Effector CD8-positive, alpha-beta T cell (primary cell): Measurements from ENCODE around the gene SERTM2.
"Not testable (repeated sequence)": the region's sequence is repeated elsewhere in the genome, so short reads cannot be mapped to it uniquely, and the experiment has no call there.

Source experiments
- DNase-seq: peaks from one replicate; lab custom pipeline; 2025; lab: John Stamatoyannopoulos, UW
- total RNA-seq, 4 experiments: gene quantifications; one replicate each; lab custom pipeline; 2026; lab: John Stamatoyannopoulos, UW

SERTM2 gene
- 0 reads per million in 4 experiments for total RNA-seq

DNA sequence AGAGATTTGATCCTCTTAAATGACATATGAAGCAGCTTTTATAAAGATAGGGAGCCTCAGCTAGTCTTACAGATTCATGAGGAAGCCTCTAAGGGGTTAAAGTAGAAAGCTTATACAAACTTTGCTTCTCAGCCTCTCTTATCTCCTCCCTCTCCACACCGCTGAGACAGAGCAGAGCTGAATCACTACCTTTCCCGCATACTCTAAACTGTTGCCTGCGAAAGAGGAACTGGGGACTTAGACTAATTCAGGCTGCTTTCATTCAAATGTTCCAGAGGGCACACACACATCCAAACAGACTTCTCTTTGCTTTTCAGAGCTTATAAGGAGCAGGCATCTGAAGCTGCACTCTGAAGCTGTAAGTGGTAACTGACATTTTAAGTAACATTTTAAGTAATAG lies at the start of gene SERTM2:
Gene SERTM2 (plus strand): TSS at position 169 of the 400 bp plus-strand sequence. CDS start 7,213 bp downstream, outside the sequence.
- DNase-seq = no peak

DNA sequence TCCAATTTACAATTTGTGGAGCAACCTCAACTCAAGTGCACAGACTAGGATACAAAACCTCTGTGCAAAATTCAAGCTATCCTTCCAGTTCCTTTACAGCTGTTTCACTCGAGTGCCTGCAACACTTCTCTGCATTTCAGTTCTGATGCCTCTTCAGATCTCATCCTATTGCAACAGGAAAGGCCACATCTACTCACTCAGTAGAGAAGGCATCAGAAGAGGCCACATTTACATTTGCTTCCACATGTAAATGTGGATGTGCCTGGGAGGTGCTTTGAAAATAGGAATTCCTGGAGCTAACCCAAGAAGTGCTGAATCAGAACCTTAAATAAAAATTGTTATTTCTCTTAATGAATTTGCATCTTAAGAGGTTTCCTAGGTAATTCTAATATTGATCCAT lies 45.8 kb upstream of the SERTM2 start:
- DNase-seq = no peak

DNA sequence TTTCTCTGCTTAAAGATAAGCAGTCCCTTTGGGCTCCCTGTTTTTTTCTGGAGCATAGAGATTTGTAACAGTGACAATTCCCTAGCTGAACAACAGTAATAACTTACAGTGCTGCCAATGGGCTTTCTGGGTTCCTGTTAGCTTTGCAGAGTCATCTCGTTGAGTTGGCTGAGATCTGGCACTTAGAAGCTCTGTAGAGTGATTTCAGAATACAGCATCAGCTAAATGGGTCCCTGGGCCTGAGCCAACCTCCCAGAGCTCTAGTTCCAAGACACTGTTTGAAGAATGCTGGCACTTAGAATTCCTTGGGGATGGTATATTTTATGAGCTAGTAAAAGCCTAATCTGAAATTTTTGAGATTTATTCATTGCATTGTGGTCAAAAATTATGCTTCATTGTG lies 43.5 kb upstream of the SERTM2 start:
- DNase-seq = no peak

GRCh38 chrX:111470681-111471403 lies 40.6 kb upstream of the SERTM2 start:
- DNase-seq = no peak

GRCh38 chrX:111481896-111482295 lies 29.5 kb upstream of the SERTM2 start:
- DNase-seq = no peak

DNA sequence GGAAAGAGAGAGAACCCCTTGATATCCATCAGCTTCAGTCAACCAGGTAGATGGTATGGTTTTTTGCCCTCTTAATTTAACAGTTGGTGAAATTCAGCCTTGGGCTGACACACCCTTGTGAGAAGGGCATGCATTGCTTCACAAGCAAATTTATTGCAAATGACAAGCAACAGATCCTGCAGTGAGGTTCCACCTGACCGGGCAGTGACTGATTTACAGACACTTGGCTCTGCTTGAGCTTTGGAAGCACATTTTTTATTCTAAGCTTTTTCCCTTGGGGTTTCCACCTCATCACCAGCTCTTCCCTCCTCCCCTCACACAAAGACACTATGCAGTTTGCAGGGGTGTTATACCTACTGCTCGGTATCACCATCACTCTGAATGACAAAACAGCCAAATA lies 28.3 kb upstream of the SERTM2 start:
- DNase-seq = no peak

DNA sequence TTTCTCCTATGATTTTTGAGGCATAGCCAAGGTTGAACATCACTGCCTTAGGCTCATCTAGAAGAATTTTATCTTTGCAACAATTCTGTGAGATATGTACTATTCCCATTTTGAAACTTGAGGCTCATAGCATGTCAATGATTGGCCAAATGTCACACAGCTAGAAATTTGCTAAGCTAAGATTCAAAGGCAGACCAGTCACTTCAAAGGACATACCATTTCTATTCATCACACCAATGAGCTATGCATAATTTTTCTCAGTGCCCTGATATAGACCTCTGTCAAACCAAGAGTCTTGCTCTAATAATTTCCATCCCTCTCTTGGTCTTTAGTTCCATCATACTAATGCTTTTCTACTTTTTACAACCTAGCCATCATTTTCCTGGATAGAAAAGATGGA lies 27.6 kb upstream of the SERTM2 start:
- DNase-seq = no peak

GRCh38 chrX:111490688-111491087 lies 20.8 kb upstream of the SERTM2 start:
- no peak for DNase-seq

DNA sequence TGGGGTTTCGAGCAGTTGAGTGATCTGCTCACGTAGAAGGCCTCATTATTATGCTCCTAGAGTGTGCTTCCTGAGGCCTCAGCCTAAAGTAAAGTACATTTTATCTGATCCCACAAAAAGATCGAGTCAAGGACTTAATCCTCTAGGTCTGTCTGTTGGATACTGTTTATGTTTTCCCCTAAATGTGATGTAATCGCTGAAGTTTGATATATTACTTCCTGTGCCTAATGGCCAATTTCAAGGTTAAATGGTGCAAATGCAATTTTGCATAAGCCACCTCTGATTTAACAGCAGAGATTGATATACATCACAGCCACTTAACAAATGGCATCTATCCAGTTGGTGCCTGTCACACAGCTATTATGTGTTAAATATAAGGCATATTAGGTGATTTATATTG lies 19.4 kb upstream of the SERTM2 start:
- DNase-seq = no peak

DNA sequence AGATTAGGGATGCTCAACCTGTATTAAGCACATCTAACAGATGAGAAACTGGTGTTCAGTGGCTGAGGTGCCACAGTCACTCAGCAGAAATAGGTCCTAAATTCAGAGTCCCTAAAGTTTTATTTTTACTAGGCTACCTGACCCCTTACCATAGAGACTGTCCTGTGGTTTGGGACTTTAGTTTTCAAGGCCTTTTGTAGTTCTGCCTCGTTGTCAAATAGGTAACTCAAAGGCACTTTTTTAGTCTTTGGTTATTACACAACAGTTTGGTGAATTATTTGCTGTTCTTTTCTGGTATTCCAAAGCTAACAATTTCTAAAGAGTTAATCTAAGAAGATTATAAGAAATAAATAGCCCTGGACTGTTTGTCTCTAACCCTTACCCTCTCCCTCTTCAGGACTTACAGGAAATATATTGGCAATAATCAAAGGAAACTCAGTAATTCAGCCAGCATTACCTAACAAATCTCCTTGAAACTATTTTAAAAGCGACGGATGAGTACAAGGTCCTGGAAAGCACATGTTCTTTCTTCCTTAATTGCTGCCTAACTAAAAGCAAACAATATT lies 12.8 kb upstream of the SERTM2 start:
- DNase-seq = no peak

DNA sequence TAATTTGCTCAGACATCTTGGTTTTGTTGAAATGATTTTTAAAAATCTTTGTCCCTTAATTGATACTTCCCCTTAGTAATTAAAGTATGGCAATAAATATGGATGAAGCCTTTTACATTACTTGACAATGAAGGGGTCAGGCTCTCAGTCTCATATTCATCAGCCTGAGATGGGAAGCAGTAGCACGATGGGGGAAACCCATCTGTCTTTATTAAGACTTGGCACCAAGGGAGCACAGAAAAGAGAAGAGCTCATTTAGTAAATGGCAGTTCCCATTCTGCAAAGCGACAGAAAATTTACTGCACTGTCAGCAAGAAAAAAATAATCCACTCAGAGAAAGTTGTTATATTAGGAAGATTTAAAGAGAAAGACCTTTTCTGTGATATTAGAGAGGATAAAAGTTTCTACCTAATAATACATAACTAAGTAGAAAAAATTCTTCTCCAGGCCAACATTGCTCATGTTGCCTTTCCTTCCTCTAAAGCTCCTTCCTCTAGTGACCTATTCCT lies 7.9 kb upstream of the SERTM2 start:
- DNase-seq = no peak

DNA sequence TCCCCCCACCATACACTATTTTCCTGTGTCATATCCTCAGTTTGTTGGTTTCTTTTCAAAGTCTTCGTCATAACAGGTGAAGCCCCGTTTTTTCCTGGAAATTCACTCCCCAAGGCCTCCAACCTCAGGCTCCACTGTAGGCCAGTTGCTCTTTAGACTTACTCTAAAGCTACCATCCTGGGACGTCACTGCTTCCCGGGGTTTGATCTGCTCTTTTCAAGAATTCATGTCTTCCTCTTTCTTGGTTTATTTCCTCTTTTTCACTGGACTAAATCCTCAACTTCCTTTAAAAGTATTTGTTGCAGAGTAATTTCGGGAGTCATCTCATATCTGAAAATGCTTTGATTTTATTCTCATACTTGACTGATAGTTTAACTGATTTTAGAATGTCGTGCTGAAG lies 6.5 kb upstream of the SERTM2 start:
- no peak for DNase-seq

DNA sequence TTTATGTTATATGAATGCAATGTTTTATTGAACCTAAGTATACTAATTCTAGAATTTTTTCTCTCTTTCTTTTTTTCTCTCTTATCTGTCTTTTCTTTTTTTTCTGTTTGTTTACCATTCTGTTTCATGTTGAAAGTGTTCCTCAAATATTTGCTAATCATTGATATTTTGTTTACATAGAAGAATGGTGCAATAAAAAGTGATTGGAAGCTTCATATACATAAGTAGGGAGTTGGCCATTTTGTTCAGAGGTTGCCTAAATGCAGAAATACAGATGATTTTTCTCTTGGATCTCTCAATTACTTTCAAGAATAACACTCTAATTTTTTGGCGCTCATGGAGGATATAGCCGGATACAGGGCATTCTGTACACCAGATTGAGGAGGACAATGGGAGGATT lies 5.7 kb upstream of the SERTM2 start:
- no peak for DNase-seq

GRCh38 chrX:111506826-111507225 lies 4.6 kb upstream of the SERTM2 start:
- DNase-seq = no peak

GRCh38 chrX:111507933-111508332 lies 3.5 kb upstream of the SERTM2 start:
- no peak for DNase-seq

- DNase-seq = no peak
Observed at GRCh38 chrX:111515298-111515697, 3.9 kb downstream of the SERTM2 start.

- no peak for DNase-seq
Observed at GRCh38 chrX:111518667-111519066, 7.2 kb downstream of the SERTM2 start.

GRCh38 chrX:111519215-111519614 lies 7.8 kb downstream of the SERTM2 start:
- no peak for DNase-seq

DNA sequence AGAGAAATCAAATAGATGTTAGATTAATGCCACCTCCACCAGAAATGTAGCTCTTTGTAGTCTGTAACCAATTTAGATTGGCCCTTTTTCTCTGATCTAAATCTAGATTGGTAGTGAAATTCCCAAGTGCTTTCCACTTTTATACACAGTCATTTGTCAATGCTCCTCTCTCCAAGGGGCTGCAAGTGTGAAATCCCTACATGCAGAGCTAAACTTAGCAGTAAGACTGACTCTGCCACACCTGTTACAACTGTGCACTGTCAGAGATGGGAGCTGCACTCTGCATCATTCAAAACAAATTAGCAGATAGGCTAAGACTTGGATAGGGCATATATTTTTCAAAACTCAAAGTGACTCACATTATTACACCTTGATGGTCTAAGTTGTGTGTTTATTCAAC lies 9.1 kb downstream of the SERTM2 start:
- DNase-seq = no peak

DNA sequence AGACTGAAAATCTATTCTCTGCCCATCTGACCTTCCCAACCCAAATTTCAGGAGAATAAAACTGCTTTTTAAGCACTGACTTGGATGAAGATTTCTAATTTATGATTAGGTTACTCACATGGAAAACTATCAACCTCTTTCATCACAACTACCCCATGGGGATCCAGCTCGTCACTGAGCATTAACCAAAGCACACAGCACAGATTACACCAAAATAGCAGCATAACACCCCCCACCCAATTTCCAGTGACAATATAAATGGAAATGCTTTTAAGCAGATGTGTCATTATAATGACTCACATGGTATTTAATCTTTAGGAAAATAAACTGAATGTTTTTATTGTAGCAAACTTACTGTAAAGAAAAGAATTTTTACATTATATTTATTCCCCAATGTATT lies 9.7 kb downstream of the SERTM2 start:
- no peak for DNase-seq

DNA sequence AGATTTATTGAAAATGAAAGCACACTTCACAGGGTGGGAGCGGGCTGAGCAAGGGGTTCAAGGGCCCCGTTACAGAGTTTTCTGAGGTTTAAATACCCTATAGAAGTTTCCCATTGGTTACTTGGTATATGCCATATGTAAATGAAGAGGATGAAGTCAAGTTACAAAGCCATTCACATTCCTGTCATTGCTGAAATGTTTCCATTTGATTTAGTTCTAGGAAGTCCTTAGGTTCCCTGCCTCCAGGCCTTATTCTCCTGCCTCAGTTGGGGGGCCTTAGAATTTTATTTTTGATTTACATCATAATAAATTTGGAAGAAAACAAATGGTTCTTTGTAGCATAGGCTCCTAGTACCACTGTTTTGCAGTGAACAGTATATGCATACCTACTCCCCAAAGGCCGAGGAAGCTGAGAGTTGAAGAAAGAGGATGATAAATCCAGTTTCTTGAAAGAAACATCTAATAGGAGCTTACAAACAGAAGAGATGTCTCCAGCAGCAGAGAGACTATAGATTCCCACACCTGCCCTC lies 31.8 kb downstream of the SERTM2 start:
- DNase-seq = no peak

GRCh38 chrX:111549235-111549634 lies 37.8 kb downstream of the SERTM2 start:
- DNase-seq = not testable (repeated sequence)

- DNase-seq = no peak
Observed at GRCh38 chrX:111555406-111555958, 44.0 kb downstream of the SERTM2 start.
